GM21619 (cell line): Measurements from ENCODE around the gene KAT2B.

Experiments
- ATAC-seq: cut with Tn5 transposase; IDR thresholded peaks from one replicate; pipeline ENCODE4 v1.9.1; 2021; ENCODE audit not compliant: unreplicated experiment

The KAT2B gene

DNA sequence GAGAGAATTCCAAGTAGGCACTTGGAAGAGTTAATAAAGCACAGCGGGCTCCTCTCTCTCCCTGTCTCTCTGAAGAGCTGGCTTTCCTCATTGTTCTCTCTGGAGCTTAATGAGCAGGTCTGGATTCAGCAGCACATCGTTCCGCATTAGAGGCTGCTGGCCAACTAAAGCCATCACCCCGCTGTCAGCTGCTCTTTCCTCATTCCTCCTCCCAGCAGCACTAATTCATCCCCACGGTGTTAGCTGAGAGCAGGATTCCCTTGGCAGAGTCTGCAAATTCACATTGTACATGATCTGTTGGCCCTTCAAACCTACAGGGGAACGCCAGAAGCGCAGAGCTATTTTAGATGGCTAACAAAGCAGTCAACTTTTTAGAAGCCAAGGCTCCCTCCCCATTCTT is 101.6 kb downstream of the KAT2B start:
- no peak for ATAC-seq

DNA sequence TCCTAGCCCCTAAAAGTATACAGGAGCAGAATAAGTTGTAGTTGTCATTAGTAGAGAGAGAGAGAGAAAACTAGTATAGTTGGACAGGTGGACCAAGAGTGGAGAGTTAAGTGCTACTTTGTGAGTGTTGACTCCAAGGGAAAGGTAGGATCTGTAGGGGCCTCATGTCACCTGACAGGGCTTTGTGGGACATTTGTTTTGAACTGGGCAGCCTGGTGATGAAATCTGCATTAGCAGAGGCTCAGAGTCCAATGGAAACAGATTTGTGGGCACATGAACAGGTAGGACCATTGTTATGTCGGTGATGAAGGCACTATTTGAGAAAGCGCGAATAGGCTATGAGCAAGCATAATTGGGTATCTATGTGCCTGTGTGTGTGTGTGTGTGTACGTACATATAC is 102.3 kb downstream of the KAT2B start:
- ATAC-seq, result no peak

DNA sequence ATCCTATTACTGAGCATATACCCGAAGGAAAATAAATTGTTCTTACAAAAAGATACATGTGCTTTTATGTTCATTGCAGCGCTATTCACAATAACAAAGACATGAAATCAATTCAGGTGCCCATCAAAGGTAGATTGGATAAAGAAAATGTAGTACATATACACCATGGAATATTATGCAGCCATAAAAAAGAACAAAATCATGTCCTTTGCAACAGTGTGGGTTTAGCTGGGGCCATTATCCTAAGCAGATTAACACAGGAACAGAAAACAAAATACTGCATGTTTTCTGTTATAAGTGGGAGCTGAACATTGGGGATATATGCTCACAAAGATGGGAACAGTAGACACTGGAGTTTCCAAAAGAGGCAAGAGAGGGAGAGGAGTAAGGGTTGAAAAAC is 103.3 kb downstream of the KAT2B start:
- no peak for ATAC-seq

DNA sequence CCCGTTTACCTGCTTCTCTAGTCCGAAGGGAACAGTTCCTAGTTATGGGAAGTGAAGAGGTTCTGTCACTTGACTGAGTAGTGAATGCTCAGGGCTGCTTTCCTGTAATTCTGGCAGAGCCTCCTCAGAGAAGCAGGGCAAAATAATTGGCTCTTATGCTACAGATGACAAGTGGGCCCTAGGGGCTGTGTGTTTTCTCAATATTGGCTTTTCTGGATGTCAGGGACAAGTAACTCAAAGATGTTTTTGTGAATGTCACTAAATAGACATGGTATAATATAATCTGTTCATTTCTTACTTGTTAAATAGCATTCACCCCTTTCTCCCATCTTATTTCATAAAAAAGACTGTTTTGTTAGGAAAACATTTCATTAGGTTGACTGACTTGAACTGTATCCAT is 105.6 kb downstream of the KAT2B start:
- no peak for ATAC-seq

DNA sequence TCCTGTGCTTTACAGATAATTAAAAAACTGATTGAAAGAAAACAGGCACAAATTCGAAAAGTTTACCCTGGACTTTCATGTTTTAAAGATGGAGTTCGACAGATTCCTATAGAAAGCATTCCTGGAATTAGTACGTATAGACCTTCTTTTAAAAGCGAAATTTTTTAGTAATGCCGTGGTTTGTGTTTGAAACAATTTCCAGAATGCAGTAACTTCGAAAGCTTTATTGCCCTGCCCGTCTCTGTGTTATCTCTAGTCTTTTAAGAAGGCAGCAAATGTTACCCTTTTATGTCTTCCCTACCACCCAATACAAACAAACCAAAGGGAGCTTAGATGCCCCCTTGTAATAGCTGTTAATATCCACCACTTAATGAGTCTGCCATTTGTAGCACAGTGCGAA is 106.1 kb downstream of the KAT2B start:
- ATAC-seq, result no peak

DNA sequence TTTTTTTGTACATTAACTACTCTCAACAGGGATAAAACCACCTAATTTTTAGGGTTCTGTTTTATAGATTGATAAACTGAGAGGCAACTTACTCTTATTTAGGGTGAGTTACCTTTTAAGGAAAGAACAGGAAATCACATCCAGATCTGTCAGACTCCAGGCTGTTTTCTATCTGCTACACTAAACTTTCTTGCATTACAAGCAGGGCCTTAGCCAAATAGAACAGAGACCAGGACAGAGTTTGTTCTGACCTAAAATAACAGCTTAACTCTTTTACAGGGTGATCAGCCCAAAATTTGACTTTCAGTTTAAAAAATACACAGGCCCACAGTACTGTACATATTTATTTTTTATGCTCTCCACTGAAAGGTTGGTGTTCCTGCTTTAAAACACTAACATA is 107.1 kb downstream of the KAT2B start:
- ATAC-seq, result no peak

DNA sequence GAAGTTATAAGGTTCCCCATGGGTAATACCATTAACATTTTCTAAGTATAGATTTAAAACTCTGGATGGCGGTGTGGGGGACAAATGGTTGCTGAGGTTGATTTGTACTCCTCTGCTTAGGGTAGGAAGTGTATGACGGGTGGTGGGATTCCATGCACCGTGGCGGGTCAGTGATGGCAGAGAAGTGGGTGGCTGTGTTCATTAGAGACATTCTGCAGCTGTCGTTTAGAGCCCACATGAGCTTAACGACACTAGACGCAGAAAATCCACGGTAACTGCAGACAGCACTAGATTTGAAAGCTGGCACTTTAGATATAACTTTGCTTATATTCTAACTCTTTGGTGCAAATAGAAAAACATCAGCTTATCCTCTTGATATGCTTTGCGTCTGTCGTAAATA is 108.2 kb downstream of the KAT2B start:
- ATAC-seq, result no peak

DNA sequence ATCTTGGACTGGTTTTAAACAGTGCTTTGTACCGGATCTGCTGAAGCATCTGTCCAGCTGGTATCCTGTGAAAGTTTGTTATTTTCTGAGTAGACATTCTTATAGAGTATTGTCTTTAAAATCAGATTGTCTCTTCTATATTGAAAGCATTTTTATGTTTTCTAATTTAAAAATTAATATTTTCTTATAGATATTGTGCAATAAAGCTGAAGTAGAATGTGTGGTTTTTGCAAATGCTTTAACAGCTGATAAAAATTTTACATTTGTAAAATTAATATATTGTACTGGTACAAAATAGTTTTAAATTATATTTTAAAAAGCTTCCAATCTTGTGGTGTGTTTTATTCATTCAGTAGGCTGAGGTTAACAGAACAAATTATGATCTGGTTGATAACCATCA is 113.8 kb downstream of the KAT2B start:
- no peak for ATAC-seq

DNA sequence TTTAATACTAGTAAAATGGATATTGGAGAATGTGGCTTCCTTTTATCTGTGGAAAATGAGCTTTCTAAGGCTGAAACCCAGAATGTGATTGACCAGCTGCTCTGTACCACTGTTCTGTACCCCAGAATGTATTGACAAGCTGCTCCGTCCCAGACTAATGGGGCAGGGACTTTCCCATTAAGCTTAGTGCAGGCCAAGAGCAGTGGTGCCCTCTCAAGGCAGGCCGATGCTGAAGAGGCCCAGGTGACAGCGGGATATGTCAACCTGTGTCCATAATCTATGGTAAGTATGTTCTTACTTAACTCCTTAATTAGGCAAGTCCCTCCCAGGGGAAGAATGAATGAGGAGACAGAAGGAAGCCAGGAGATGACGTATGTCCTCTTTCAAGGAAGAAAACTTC is 114.7 kb downstream of the KAT2B start:
- no peak for ATAC-seq

DNA sequence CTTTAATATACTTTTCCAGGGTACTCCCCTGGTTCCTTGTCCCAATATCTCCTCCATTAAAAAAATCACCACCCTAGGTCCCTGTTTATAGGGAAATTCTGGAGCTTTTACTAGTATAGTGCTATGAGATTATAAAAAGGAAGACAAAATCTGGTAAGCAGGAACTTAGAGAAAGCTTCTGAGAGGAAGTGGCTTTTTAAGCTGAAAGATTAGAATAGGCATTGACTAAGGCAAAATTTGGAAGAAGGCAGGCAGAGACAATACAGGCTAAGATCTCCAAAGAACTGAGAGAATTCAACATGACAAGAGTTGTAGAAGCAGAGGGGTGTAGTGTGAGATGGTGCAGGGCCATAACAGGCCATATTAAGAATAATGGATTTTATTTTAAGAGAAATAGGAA is 120.0 kb downstream of the KAT2B start:
- ATAC-seq, result no peak

DNA sequence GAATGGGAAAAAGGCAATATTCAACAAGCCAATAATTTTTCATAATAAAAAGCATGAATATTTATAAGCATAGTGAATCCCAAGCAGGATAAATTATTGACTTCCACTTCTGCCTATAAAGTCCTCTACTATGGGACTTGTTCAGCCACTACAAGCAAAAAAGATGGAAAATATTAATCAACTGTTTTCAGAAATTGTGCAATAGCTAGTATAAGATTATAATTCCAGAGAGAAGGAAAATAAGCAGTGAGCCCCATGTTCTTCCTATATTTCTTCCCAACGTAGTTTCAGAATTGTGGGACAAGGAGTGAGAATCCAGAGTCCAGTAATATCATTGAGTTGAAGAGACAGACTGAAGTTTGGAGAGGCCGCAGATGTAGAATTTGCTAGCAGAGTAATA is 121.5 kb downstream of the KAT2B start:
- no peak for ATAC-seq

DNA sequence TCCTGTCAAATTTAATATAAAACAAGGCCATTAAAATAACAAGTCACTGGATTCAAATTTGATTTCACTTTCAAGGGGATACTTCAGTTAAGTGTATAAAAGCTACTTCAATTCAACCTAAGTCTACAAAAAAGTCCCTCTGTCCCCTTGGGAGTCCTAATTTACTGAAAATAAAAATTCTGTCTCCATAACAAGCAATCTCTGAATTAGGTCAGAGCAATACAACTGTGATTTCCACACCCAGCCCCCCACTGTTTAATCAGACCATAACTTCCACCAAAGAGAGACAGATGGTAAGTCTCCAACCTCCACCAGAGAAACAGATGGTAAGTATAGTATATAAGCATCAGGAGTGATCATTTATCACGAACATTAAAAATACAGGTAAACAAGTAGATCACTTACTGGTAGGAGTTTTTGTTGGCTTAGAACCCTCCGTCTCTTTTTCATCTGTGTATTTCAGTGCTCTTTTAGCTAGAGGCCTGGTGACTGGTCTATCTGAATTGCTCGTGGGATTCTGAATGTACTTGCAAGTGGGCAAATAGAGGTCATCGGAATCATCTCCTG is 133.7 kb downstream of the KAT2B start:
- no peak for ATAC-seq

DNA sequence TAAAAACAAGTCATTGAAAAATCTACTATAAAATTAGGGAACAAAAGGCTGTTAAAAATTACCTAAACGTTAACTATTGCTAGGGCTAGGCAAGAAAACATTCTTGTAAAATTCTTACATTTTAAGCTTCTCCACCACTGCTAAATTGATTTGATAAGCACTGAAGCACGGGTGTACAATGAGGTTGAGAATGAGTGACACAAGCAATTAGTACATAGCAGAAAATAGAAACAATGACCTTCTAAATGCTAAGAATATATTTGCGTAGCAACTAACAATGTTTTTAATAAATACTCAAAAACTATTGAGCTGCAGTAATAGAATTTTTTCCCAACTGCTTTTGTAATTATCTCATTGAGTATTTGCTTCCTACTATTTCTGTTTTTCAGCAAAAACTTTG is 141.0 kb downstream of the KAT2B start:
- no peak for ATAC-seq

DNA sequence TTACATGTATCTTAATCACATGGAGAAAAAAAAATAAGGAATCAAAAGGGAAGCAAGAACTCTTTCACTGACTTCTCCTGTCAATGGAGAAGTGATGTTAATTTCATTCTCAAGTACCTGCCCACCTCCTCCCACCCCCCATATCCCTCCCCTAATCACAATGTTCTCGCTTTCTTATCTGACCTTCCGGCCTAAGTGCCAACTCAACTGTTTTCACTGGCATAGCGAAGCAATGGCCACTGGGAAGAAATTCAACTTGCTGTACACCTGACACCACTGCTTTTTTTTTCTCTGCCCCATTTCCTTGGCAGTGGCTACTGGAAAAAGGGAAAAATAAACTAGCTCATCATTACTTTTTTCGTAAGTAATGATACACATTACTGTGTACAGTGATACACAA is 142.0 kb downstream of the KAT2B start:
- ATAC-seq, result no peak

DNA sequence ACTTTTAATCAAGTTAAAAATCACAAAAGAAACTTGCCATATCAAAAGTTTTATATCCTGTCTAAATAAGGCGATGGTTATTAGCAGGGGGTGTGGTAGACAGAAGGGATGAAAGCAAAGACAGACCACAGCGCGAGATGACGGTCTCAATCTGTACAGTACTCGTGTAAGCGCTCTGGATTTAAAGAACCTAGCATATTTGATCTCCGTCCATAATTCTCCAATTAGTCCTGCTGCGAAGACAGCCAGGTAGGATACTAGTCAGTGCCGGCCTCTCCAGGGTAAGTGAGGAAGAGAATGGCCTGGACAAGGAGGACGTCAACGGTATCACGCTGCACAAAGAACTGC is 145.1 kb downstream of the KAT2B start:
- ATAC-seq, result peak; percentile 5

DNA sequence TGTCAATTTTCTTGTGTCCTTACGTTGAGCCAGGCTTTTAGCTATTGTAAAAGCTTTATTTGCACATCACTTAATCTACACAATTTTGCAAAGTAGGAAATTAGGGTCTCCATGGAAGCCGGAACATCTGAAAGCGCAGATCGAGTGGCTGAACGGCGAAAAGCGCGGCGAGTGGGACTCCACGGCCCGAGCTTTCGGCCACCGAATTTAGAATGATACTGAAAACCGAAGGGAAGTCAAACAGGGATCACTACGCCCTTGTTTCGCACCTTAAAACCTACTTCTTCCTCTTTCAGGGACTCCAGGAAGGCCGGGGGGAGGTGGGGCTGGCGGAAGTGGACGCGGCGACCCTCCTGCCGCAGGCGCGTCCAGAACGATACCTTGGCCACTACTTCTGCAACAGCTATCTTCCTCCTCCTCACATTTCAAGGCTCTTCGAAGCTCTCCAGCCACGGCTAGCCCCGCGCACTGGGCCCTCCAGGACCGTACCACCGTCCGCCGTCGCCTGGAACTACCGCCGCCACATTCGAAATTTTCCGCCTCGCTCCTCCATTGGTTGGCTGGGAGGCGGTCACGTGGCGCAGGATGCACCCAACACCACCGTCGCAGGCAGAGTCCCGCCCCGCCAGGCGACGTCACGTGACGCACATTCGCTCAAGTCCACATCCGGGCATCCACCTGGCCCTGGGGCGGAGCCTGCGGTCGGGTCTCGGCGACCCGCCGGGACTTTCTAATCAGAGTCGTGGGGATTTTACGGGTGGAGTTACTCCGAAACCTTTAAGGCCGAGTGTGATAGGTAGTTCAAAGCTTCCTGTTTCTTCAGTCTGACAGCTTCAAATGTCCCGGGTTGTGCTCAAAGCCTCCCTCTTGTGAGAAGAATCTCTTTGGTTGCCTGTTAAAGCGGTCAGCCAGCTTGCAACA is 145.7 kb downstream of the KAT2B start, which contains the start of gene SGO1:
TSS of gene SGO1 (minus strand) at position 528 of the 921 bp plus-strand sequence. CDS start 2,179 bp downstream, outside the sequence.
- peak; percentile 95 for ATAC-seq

DNA sequence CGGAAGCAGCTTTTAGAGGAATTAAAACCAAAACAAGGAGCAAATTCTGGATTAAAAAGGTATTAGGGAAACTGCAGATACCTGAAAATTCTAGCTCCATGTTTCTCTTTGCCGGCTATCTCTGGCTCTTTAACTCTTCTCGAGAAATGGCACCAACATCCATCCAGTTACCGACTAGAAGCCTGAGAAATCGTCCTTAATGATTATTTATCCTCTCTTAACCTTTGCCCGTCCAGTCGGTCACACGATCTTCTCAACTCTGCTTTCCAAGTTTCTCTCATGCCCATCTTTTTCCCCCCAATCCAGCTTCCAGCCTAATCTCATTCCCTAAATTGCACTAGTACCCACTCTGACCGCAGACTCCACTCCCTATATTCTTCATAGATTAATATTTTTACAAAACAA is 146.4 kb downstream of the KAT2B start:
- ATAC-seq, result peak; percentile 6

DNA sequence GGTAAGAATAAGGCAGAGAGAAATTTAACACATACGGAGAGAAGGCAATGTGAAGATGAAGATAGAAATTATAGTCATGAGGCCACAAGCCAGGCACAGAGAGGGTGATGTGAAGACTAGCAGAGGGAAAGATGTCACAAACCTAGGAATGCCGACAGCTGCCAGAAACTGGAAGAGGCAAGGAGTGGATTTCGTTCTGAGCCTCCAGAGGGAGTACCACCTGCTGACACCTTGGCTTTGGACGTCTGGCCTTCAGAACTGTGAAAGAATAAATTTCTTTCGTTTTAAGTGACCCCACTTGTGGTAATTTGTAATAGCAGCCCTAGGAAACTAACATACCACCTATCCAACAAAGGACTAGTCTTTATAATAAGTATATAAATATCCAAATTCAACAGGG is 150.7 kb downstream of the KAT2B start:
- no peak for ATAC-seq

DNA sequence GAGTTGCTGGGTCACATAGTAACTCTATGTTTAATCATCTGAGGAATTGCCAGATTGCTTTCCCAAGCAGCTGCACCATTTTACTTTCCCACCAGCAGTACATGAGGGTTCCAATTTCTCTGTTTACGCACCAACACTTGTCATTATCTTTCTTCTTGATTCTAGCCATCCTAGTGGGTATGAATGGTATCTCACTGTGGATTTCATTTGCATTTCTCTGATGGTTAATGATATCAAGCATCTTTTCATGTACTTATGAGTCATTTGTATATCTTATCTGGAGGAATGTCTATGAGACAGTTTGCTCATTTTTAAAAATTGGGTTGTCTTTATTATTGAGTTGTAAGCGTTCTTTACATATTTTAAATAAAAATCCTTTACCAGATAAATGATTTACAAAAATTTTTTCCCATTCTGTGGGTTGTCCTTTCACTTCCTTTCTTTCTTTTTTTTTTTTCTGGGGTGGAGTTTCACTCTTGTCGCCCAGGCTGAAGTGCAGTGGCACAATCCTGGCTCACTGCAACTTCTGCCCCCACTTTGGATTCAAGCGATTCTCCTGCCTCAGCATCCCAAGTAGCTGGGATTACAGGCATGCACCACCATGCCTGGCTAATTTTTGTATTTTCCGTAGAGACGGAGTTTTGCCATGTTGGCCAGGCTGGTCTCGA is 154.7 kb downstream of the KAT2B start:
- ATAC-seq, result no peak

DNA sequence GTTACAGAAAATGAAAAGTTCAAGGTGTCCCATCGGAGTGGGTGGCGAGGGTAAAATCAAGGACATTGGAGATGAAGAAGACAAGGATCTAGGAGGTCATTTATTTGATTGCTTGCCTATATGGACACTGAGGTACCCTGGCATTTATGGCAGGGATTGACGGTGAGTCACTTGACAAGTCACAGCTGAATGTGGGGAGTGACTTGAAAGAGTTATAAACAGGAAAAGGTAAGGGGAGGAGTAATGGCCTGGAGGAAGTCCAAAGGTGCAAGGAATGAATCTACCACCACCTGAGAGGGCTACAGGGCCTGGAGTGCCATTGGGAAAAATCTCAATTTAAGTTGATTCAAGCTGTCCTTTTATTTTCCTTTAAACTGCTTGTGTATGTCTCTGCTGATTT is 157.5 kb downstream of the KAT2B start:
- no peak for ATAC-seq

DNA sequence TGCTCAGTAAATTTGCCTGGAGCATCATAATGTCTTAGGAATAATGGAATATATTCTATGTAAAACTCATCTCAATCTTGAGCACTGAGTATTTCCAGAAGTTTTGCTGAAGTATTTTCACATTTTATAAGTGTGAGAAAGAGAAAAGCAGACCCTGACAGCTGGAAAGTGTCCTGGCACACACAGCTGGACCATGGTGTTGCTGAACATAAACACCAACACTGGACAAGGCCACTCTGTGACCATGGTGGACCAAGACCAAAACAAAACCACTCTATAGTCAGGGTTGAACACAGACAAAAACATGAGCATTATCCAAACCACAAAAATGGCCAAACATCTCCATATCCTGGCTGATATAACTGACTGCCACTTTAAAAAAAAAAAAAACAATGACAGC is 160.9 kb downstream of the KAT2B start:
- ATAC-seq, result no peak
